HFF-Myc (cell line): ENCODE results near the gene EFCAB10.
"Not testable (repeated sequence)": the region's sequence is repeated elsewhere in the genome, so short reads cannot be mapped to it uniquely, and the experiment has no call there.

Source experiments
- DNase-seq: peaks from one replicate; pipeline ENCODE4 v3.0.0-alpha.2; 2011; ENCODE audit warnings: low read depth; ENCODE audit errors: extremely low read depth
- H3K4me3 ChIP-seq: replicated peaks from 2 replicates; pipeline ENCODE4 v1.5.1; 2011; ENCODE audit warnings: low read depth, mild to moderate bottlenecking, control low read depth, low read length
- CTCF ChIP-seq: IDR thresholded peaks from 2 replicates; pipeline ENCODE4 v1.5.1; 2012; ENCODE audit warnings: mild to moderate bottlenecking, low read depth, low read length, control low read depth; ENCODE audit errors: missing control alignments

EFCAB10 gene

GRCh38 chr7:105599551-105599950, 18.3 kb upstream of the EFCAB10 start:
- TF ChIP-seq CTCF: no peak
- no peak overlapping the region for H3K4me3 ChIP-seq
- DNase-seq: no peak

- H3K4me3 ChIP-seq: not testable (repeated sequence)
Observed at GRCh38 chr7:105599080-105599479, 17.8 kb upstream of the EFCAB10 start.

GRCh38 chr7:105596866-105597265, 15.6 kb upstream of the EFCAB10 start:
- no peak for TF ChIP-seq CTCF
- H3K4me3 ChIP-seq: no peak overlapping the region
- no peak for DNase-seq

More at GRCh38 chr7:105599080-105599479, 17.8 kb upstream of the EFCAB10 start:
- not testable (repeated sequence) for DNase-seq

- DNase-seq: no peak
- TF ChIP-seq CTCF: no peak
Observed at GRCh38 chr7:105594034-105594433, 12.7 kb upstream of the EFCAB10 start.

GRCh38 chr7:105591522-105591921, 10.2 kb upstream of the EFCAB10 start:
- no peak for DNase-seq
- no peak overlapping the region for H3K4me3 ChIP-seq
- TF ChIP-seq CTCF: no peak

More at GRCh38 chr7:105594034-105594433, 12.7 kb upstream of the EFCAB10 start:
- no peak overlapping the region for H3K4me3 ChIP-seq

- no peak overlapping the region for H3K4me3 ChIP-seq
- no peak for DNase-seq
- TF ChIP-seq CTCF: no peak
Observed at GRCh38 chr7:105590793-105591192, 9.5 kb upstream of the EFCAB10 start.

GRCh38 chr7:105589356-105590077, 8.2 kb upstream of the EFCAB10 start:
- peak; percentile 74 for DNase-seq
- peak; percentile 69 for TF ChIP-seq CTCF
- no peak overlapping the region for H3K4me3 ChIP-seq
